HG03457 (cell line): ENCODE data around the gene TECPR1.
A peak's percentile ranks its signal among the peaks of the same experiment; 100 is the strongest.

Source experiments
- ATAC-seq: cut with Tn5 transposase; IDR thresholded peaks from one replicate; pipeline ENCODE4 v1.9.1; 2021; ENCODE audit warnings: moderate number of reproducible peaks; ENCODE audit not compliant: unreplicated experiment

Gene TECPR1

DNA sequence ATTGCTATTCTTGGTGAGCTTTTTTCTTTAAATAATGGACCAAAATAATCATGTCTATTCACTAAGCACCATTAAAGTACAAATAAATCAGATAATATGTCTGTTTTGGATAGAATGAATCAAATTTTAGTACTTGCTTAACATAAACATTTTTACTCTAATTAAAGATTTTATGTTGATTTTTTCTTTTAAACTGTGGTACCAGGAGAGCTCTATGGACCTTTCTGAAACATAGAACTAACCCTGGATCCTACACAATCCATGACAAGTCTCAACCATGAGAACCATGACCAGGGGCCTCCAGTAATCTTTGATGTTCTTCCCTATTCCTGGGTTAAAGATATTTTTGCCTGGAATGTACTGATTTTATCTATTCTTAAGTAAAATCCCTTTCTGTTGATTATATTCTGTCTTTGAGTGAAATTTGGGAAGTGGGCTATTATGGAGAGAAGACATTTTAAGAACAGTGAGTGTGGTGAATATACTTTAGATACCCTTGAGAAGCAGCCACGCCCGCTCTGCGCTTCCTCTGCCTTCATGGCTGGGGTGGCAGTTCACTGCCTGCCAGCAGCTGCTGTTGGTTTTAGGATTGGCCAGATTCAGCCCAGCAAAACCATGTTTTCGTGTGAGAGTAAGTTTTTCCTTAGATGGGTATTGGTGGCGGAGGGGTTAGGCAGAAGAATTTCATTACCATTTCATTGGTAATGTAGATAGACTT, 83.0 kb downstream of the TECPR1 start:
- no peak for ATAC-seq

GRCh38 chr7:98168181-98168903, 83.7 kb downstream of the TECPR1 start:
- ATAC-seq: peak; percentile 68

- no peak for ATAC-seq
Observed at GRCh38 chr7:98167653-98168052, 84.4 kb downstream of the TECPR1 start.

GRCh38 chr7:98166668-98166970, 85.4 kb downstream of the TECPR1 start:
- ATAC-seq: no peak

DNA sequence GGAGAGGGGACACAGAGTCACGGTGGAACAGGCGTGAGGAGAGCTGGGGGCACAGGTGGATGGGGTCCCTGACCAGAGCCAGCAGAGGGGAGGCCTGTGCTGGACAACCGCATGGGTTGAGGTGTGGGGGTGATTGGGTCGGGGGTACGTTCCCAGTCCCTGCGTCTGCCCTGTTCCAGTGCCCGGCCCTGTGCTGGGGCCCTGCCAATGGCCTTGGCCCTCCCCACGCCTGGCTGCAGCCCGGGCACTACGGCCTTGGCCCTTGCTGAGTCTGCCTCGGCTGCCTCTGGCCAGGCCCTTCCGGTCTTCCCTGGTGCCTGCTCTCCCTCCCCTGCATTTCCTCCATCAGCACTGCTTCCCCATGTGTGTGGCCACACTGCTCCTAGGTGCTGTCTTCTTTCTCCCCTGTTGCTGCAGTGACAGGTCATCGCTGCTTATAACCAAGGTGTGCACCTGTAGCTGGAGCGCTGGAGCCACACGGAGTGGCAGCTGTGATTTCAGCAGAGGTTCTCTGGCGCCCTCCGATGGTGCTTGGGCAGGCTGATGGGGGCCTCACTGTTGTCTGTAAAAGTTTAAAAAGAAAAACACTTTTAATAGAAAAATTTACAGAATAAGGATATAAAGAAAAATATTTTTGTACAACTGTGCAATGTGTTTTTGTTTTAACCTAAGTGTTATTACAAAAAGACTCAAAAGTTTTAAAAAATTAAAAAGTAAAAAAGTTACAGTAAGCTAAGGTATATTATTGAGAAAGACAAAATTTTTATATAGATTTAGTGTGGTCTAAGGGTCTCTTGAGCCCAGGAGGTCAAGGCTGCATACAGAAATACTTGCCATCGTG, 86.0 kb downstream of the TECPR1 start:
- no peak for ATAC-seq
